PC-9 (cell line): Measurements from ENCODE around the gene SLC35G6. TPM values are rescaled to one million over a fixed set of nuclear protein-coding genes. Genes with fewer than 3 reads are reported as not detected.

Experiments used
- BruUV-seq: library from RNA; stranded (reverse); fragments of 400-500 nt; replicated peaks from 2 replicates; lab custom pipeline; 2021; lab: Mats Ljungman, UMichigan
- CTCF ChIA-PET: fragments of 300-600 bp; sonication (Branson Sonifier 250); formaldehyde crosslinking; loops from one replicate; lab custom pipeline; 2022; ENCODE audit warnings: antibody characterized with exemption; lab: Charles Lee
- POLR2A ChIA-PET: fragments of 300-600 bp; sonication (Branson Sonifier 250); formaldehyde crosslinking; loops from one replicate; lab custom pipeline; 2022; ENCODE audit warnings: antibody characterized with exemption; ENCODE audit not compliant: unreplicated experiment; lab: Charles Lee
- DNase-seq, 2 experiments: peaks; one replicate each; pipeline versions ENCODE4 v3.0.0 to v3.0.0-alpha.2; 2015 to 2022; ENCODE audit warnings: mixed read lengths in 1 of 2
- H2AFZ ChIP-seq: fragments of 200-600 bp; sonication (generic); 2 replicates; pipeline ENCODE4 v1.8.1; 2017; ENCODE audit warnings: antibody characterized with exemption
- H3F3A ChIP-seq: fragments of 200-600 bp; sonication (generic); 2 replicates; pipeline ENCODE4 v1.8.1; 2017; ENCODE audit warnings: antibody characterized with exemption, mild to moderate bottlenecking, low read depth; ENCODE audit not compliant: insufficient read depth
- H3K27ac ChIP-seq: fragments of 200-600 bp; sonication (generic); 2 replicates; pipeline ENCODE4 v1.6.1; 2016; ENCODE audit warnings: mixed run types
- H3K27me3 ChIP-seq: fragments of 200-600 bp; sonication (generic); 2 replicates; pipeline ENCODE4 v1.6.1; 2016; ENCODE audit warnings: low read depth, mixed run types; ENCODE audit not compliant: insufficient read depth
- H3K36me3 ChIP-seq: fragments of 200-600 bp; sonication (generic); 2 replicates; pipeline ENCODE4 v1.6.1; 2016; ENCODE audit warnings: low read depth, mixed run types
- H3K4me1 ChIP-seq: fragments of 200-600 bp; sonication (generic); replicated peaks from 2 replicates; pipeline ENCODE4 v1.6.1; 2016; ENCODE audit warnings: mixed run types; ENCODE audit not compliant: insufficient read depth
- H3K4me2 ChIP-seq: fragments of 200-600 bp; sonication (generic); 2 replicates; pipeline ENCODE4 v1.6.1; 2017; ENCODE audit warnings: mixed run types
- H3K4me3 ChIP-seq: fragments of 200-600 bp; sonication (generic); 2 replicates; pipeline ENCODE4 v1.6.1; 2016; ENCODE audit warnings: mixed run types
- H3K79me2 ChIP-seq: fragments of 200-600 bp; sonication (generic); 2 replicates; pipeline ENCODE4 v1.6.1; 2017; ENCODE audit warnings: low read depth, mixed run types
- H3K9me2 ChIP-seq: fragments of 200-600 bp; sonication (generic); 2 replicates; pipeline ENCODE4 v1.8.1; 2017; ENCODE audit warnings: mild to moderate bottlenecking; ENCODE audit not compliant: insufficient read depth
- H3K9me3 ChIP-seq: fragments of 200-600 bp; sonication (generic); 2 replicates; pipeline ENCODE4 v1.8.1; 2016; ENCODE audit warnings: low read depth; ENCODE audit not compliant: insufficient read depth
- H4K20me1 ChIP-seq: fragments of 200-600 bp; sonication (generic); 2 replicates; pipeline ENCODE4 v1.8.1; 2017; ENCODE audit not compliant: insufficient read depth
- CTCF ChIP-seq: fragments of 200-600 bp; sonication (generic); conservative IDR thresholded peaks from 2 replicates; pipeline ENCODE4 v1.6.1; 2017; ENCODE audit warnings: mixed run types, antibody characterized with exemption, mild to moderate bottlenecking, moderate library complexity
- EZH2 ChIP-seq: fragments of 200-600 bp; sonication (generic); IDR thresholded peaks from 2 replicates; pipeline ENCODE4 v1.8.0; 2017; ENCODE audit warnings: antibody characterized with exemption, low read depth
- intact Hi-C: fragments of 100-400 bp; cut with micrococcal nuclease; formaldehyde crosslinking; loops from one replicate; pipeline ENCODE4 v1.10.0; 2022; ENCODE audit not compliant: unreplicated experiment
- total RNA-seq: library from RNA; stranded (reverse); gene quantifications from 2 replicates; pipeline ENCODE4 v1.2.3, GENCODE V29; 2021

Gene SLC35G6
- total RNA-seq, 1 experiment from 2014 or later: not detected

- intact Hi-C loops: no loop called here
- ChIA-PET POLR2A (no interaction called here), CTCF (interaction anchor here (0.5 kb wide), 2 partner anchors 24 to 80 kb away, joined by 3 to 6 read pairs; no protein-coding TSS in a partner anchor)
- Histone ChIP-seq H3K4me3 (no peak overlapping the region), H3K4me1 (peaks cover 12% of the 10 kb centered on the region), H3K36me3 (no peaks in the 10 kb centered on the region), H3F3A (0 out of 2 replicates have a peak, but pooled peaks cover 3% of the 10 kb centered on the region), H3K79me2 (peaks cover 4% of the 10 kb centered on the region; the same call in 1 of the 2 replicates), H2AFZ (no peak overlapping the region), H3K27me3 (no peaks in the 10 kb centered on the region), H4K20me1 (no peaks in the 10 kb centered on the region), H3K4me2 (no peak overlapping the region), H3K9me3 (no peaks in the 10 kb centered on the region), H3K9me2 (no peaks in the 10 kb centered on the region), H3K27ac (no peak overlapping the region)
- no peak for DNase-seq
- TF ChIP-seq EZH2 (no peak), CTCF (no peak)
- no TSS peak for BruUV-seq
Measured at GRCh38 chr17:7442142-7442541, 39.1 kb upstream of the SLC35G6 start.

GRCh38 chr17:7443499-7444485, 37.5 kb upstream of the SLC35G6 start:
- Histone ChIP-seq H2AFZ (no peak overlapping the region), H3K4me1 (peaks cover 12% of the 10 kb centered on the region), H4K20me1 (no peaks in the 10 kb centered on the region), H3K27me3 (no peaks in the 10 kb centered on the region), H3K9me2 (no peaks in the 10 kb centered on the region), H3K27ac (no peak overlapping the region), H3K4me2 (peak overlapping the region; percentile 81; the same call in 1 of the 2 replicates), H3K4me3 (no peak overlapping the region), H3K36me3 (no peaks in the 10 kb centered on the region), H3F3A (0 out of 2 replicates have a peak, but pooled peaks cover 3% of the 10 kb centered on the region), H3K79me2 (no peaks in the 10 kb centered on the region), H3K9me3 (no peaks in the 10 kb centered on the region)
- TF ChIP-seq CTCF (no peak), EZH2 (no peak)
- intact Hi-C loops: loop anchor here (2.0 kb wide), 1 partner anchor 33 kb away; no protein-coding TSS in a partner anchor
- no peak for DNase-seq
- POLR2A ChIA-PET: interaction anchor here (0.6 to 1.5 kb wide), 4 partner anchors 41 to 168 kb away, joined by 3 to 8 read pairs (median 4); partner anchors contain the start of genes CD68 and POLR2A
- BruUV-seq: no TSS peak
- CTCF ChIA-PET: interaction anchor here (0.5 to 0.6 kb wide), 3 partner anchors 43 to 73 kb away, joined by 3 to 6 read pairs (median 5); no protein-coding TSS in a partner anchor
